UCSD-AML1 (cell line): ENCODE measurements around the gene TP53BP1.
A peak's percentile ranks its signal among the peaks of the same experiment; 100 is the strongest.

Experiments used
- DNase-seq: peaks from one replicate; lab custom pipeline; 2025; ENCODE audit not compliant: unreplicated experiment; lab: John Stamatoyannopoulos, UW

TP53BP1 gene

GRCh38 chr15:43521419-43521818, 28.5 kb upstream of the TP53BP1 start:
- no peak for DNase-seq

GRCh38 chr15:43520138-43520537, 27.2 kb upstream of the TP53BP1 start:
- DNase-seq = no peak

GRCh38 chr15:43519196-43519595, 26.2 kb upstream of the TP53BP1 start:
- no peak for DNase-seq

- DNase-seq = no peak
Observed at GRCh38 chr15:43518197-43518761, 25.3 kb upstream of the TP53BP1 start.

GRCh38 chr15:43517354-43518196, 24.6 kb upstream of the TP53BP1 start, which contains the start of gene MAP1A:
TSS of gene MAP1A (plus strand) at chr15:43517608. CDS start at chr15:43521474, 3,866 bp downstream.
- DNase-seq = no peak

- no peak for DNase-seq
Observed at GRCh38 chr15:43516801-43517353, 23.9 kb upstream of the TP53BP1 start.

- no peak for DNase-seq
Observed at GRCh38 chr15:43516185-43516584, 23.2 kb upstream of the TP53BP1 start.

- no peak for DNase-seq
Observed at GRCh38 chr15:43515741-43516140, 22.8 kb upstream of the TP53BP1 start.

- DNase-seq = peak; percentile 32
Observed at GRCh38 chr15:43514241-43515057, 21.5 kb upstream of the TP53BP1 start.

- DNase-seq = no peak
Observed at GRCh38 chr15:43513550-43513949, 20.6 kb upstream of the TP53BP1 start.

- peak; percentile 46 for DNase-seq
Observed at GRCh38 chr15:43511012-43511885, 18.3 kb upstream of the TP53BP1 start.

- peak; percentile 98 for DNase-seq
Observed at GRCh38 chr15:43510200-43511011, 17.4 kb upstream of the TP53BP1 start.

- DNase-seq = no peak
Observed at GRCh38 chr15:43509660-43510199, 16.8 kb upstream of the TP53BP1 start.

GRCh38 chr15:43508991-43509659, 16.2 kb upstream of the TP53BP1 start:
- DNase-seq = no peak

- no peak for DNase-seq
Observed at GRCh38 chr15:43508421-43508820, 15.5 kb upstream of the TP53BP1 start.

- DNase-seq = no peak
Observed at GRCh38 chr15:43505738-43506137, 12.8 kb upstream of the TP53BP1 start.

- DNase-seq = no peak
Observed at GRCh38 chr15:43499635-43500034, 6.7 kb upstream of the TP53BP1 start.

- DNase-seq = no peak
Observed at GRCh38 chr15:43498990-43499389, 6.0 kb upstream of the TP53BP1 start.
